GM10266 (cell line): Measurements from ENCODE around the gene PLCB4.

Source experiments
- DNase-seq: peaks from one replicate; pipeline ENCODE4 v3.0.0; 2012; ENCODE audit errors: extremely low spot score
- TF ChIP-seq, protein P1 (sequence below): IDR thresholded peaks from 2 replicates; pipeline ENCODE4 v1.5.1; 2012; ENCODE audit warnings: mild to moderate bottlenecking, low read depth; ENCODE audit not compliant: control insufficient read depth, insufficient read depth; ENCODE audit errors: missing control alignments

PLCB4 gene

DNA sequence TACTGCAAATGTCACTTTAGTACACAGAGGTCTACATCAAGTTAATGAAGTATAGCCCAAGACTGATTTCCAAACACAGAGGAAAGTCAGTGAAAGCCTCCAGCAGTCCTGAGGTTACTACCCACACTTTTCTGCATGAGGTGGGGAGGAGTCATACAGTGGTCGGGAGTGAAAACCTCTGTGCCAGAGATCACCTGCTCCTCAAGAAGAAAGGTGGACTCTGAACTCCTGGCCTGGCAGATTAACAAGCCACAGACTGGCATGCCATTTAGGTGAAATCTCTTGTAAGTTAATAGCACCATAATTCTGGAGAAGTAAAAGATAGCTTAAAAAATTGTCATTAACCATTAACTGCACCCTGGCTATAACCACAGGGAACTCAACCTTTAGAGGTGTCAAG lies 320.5 kb downstream of the PLCB4 start:
- DNase-seq: no peak
- TF ChIP-seq, protein P1, sequence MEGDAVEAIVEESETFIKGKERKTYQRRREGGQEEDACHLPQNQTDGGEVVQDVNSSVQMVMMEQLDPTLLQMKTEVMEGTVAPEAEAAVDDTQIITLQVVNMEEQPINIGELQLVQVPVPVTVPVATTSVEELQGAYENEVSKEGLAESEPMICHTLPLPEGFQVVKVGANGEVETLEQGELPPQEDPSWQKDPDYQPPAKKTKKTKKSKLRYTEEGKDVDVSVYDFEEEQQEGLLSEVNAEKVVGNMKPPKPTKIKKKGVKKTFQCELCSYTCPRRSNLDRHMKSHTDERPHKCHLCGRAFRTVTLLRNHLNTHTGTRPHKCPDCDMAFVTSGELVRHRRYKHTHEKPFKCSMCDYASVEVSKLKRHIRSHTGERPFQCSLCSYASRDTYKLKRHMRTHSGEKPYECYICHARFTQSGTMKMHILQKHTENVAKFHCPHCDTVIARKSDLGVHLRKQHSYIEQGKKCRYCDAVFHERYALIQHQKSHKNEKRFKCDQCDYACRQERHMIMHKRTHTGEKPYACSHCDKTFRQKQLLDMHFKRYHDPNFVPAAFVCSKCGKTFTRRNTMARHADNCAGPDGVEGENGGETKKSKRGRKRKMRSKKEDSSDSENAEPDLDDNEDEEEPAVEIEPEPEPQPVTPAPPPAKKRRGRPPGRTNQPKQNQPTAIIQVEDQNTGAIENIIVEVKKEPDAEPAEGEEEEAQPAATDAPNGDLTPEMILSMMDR: no peak

DNA sequence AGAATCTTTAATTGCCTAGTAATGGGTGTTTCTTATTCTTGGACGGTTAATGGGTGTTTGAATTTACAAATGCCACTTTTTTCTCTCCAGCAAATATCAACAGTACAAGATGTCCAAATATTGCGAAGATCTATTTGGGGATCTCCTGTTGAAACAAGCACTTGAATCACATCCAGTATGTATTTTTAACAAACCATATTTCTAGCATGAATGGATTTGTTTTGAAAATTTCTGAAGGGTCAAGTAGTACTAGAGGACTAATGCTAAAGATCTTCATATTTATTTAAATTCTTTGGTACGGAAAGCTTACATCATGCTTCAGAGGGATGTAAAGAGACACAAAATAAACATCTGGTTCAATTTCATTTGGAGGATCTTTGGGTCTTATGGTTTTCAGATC lies 321.6 kb downstream of the PLCB4 start:
- TF ChIP-seq, protein P1: no peak
- DNase-seq: no peak

DNA sequence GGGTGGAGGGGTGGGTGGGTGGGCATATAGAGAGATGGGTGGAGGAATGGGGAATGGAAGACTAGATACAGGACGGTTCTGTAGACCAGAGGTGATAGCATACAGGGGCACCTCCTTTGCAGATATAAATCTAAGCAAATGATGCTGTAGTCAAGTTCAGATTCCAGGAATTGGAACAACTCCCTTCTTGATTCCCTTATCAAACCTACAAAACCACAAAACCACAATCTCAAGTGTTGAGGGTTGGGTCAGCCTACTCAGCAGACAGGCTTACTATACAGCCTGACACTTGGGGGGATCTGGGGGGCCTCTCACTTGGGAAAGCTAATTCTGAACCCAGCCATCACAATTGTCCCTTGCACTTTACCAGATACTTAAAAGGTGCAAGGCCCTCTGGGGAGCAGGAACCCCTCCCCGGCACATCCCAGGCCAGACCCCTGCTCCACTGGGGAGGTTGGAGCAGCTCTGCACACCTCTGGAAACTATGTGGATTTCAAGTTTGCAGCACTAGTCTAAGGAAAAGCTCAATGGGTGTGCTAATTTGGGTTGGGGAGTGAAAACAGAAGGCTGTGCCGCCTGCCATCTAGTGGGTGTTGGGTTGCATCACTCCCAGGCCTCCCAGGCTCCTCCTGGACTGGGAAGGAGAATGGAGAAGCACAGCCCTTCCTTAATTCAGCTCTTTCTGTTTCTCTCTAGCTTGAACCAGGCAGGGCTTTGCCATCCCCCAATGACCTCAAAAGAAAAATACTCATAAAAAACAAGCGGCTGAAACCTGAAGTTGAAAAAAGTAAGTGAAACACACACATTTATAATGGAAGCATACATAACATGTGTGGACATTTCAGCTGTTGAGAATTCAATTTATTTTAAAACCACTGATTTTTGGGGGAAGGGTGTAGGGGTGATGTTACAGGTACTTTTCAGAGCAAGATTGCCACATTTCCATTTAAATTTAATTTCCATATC lies 324.3 kb downstream of the PLCB4 start:
- peak; percentile 48 for DNase-seq
- TF ChIP-seq, protein P1: peak; percentile 54

DNA sequence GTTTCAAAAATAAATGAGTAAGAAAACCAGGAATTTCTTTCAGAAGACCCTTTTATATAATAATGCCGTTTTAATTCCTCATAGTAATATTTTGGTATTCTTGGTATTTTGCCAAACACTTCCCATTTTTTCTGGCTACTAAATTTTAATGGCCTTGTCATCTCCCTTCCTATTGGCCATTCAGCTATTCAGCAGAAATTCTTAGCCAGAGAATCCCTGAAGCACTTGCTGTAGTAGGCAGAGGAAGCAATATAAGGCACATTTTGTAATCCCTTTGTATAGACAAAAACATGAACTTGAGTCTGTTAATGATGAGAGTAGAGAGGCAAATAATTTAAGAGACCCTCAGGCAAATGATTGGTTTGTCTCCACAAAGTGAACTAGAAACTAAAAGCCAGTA lies 327.1 kb downstream of the PLCB4 start:
- TF ChIP-seq, protein P1: no peak
- no peak for DNase-seq

DNA sequence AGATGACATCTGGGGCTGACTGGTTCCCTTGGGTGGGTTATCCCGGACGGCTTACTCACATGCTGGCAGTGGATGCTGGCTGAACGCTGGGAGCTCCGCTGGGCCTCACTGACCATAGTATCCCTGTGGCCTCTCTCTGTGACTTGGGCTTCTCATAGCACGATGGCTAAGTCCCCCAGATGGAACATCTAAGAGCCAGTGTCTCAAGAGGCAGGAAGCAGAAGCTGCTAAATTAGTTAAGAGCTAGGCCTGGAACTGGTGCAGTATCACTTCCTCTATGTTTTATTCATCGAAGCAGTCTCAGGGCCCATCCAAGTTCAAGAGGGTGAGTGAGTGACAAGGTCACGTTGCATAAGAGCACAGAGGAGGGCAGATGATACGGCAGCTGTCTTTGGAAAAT lies 329.0 kb downstream of the PLCB4 start:
- DNase-seq: no peak

DNA sequence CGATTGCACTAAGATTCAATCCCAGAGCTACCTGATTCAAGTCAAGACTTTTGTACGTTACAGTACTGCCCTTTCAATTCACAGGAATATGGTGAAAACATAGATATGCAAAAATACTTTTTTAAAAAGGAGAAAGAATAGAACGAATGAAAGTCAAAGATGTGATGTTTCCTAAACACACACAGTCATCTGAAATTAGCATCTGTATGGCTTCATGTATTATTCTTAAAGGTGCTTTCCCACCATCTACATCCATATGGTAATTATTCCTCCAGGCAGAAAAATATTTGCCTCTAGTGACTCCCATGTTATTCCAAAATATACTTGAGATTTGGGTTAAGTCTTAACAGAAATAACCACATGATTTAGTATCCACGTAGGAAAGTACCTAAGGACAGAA lies 330.0 kb downstream of the PLCB4 start:
- no peak for DNase-seq
- TF ChIP-seq, protein P1: no peak

More for the DNA sequence above, 329.0 kb downstream of the PLCB4 start:
- TF ChIP-seq, protein P1: no peak

DNA sequence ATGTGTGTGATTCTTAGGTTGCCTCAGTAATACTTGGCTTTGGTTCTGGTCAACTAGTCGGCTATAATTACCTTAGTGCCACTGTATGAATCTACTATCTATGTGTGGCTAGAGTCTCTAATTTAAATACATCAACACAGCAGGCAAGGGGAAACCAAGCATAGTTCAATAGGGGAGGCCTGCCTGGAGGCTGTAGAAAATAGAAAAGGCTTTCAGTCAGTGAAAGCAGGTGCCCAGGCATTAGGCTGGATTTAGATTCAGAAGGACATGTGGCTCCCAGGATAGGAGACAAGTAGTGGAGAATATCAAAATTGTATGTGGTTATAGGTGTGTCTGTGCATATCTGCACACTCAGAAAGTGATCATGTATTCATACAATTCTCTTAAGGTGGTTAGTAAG lies 330.4 kb downstream of the PLCB4 start:
- DNase-seq: no peak
- TF ChIP-seq, protein P1: no peak
